HG02973 (cell line): ENCODE data around the gene TNIP3.

Source experiments
- ATAC-seq: cut with Tn5 transposase; IDR thresholded peaks from one replicate; pipeline ENCODE4 v1.9.1; 2021; ENCODE audit warnings: moderate library complexity; ENCODE audit not compliant: unreplicated experiment

Gene TNIP3

GRCh38 chr4:121139533-121140222 is 24.4 kb downstream of the TNIP3 start:
- ATAC-seq, result peak; percentile 78

- no peak for ATAC-seq
Measured at GRCh38 chr4:121138039-121138825, 25.9 kb downstream of the TNIP3 start.

- no peak for ATAC-seq
Measured at GRCh38 chr4:121130326-121130660, 33.8 kb downstream of the TNIP3 start.

- ATAC-seq, result no peak
Measured at GRCh38 chr4:121129606-121130325, 34.4 kb downstream of the TNIP3 start.

GRCh38 chr4:121127100-121127499 is 37.0 kb downstream of the TNIP3 start:
- no peak for ATAC-seq

GRCh38 chr4:121126449-121127006 is 37.6 kb downstream of the TNIP3 start:
- no peak for ATAC-seq

GRCh38 chr4:121125498-121125885 is 38.6 kb downstream of the TNIP3 start:
- ATAC-seq, result no peak

- ATAC-seq, result no peak
Measured at GRCh38 chr4:121122661-121123060, 41.5 kb downstream of the TNIP3 start.

- no peak for ATAC-seq
Measured at GRCh38 chr4:121119715-121120114, 44.4 kb downstream of the TNIP3 start.

- no peak for ATAC-seq
Measured at GRCh38 chr4:121118344-121118743, 45.8 kb downstream of the TNIP3 start.

GRCh38 chr4:121114756-121115155 is 49.4 kb downstream of the TNIP3 start:
- ATAC-seq, result no peak

GRCh38 chr4:121112530-121112929 is 51.6 kb downstream of the TNIP3 start:
- no peak for ATAC-seq

- ATAC-seq, result no peak
Measured at GRCh38 chr4:121108557-121108956, 55.6 kb downstream of the TNIP3 start.

GRCh38 chr4:121107507-121107906 is 56.6 kb downstream of the TNIP3 start:
- no peak for ATAC-seq

- ATAC-seq, result no peak
Measured at GRCh38 chr4:121100093-121100775, 63.9 kb downstream of the TNIP3 start.

- ATAC-seq, result no peak
Measured at GRCh38 chr4:121098266-121098665, 65.9 kb downstream of the TNIP3 start.

GRCh38 chr4:121096629-121097028 is 67.5 kb downstream of the TNIP3 start:
- no peak for ATAC-seq

- ATAC-seq, result no peak
Measured at GRCh38 chr4:121096191-121096590, 67.9 kb downstream of the TNIP3 start.

GRCh38 chr4:121094297-121094966 is 69.7 kb downstream of the TNIP3 start:
- ATAC-seq, result no peak

GRCh38 chr4:121093261-121093660 is 70.9 kb downstream of the TNIP3 start:
- ATAC-seq, result no peak
